Suprapubic skin (tissue), 4 donors: ENCODE results near the gene SOS1. TPM values are rescaled to one million over a fixed set of nuclear protein-coding genes. Genes with fewer than 3 reads are reported as not detected.

Experiments
- DNase-seq, 2 donors: peaks; one replicate each; pipeline ENCODE4 v3.0.0-alpha.2; 2019; ENCODE audit warnings: low spot score in 2 of 2
- H3K27ac ChIP-seq: fragments of 200-600 bp; sonication (generic); one replicate; pipeline ENCODE4 v1.5.1; 2019
- H3K27me3 ChIP-seq: fragments of 200-600 bp; sonication (generic); one replicate; pipeline ENCODE4 v1.5.1; 2019
- H3K36me3 ChIP-seq: fragments of 200-600 bp; sonication (generic); one replicate; pipeline ENCODE4 v1.5.1; 2019
- H3K4me1 ChIP-seq: fragments of 200-600 bp; sonication (generic); one replicate; pipeline ENCODE4 v1.5.1; 2019
- H3K4me3 ChIP-seq: fragments of 200-600 bp; sonication (generic); one replicate; pipeline ENCODE4 v1.5.1; 2019; ENCODE audit warnings: mild to moderate bottlenecking
- H3K9me3 ChIP-seq: fragments of 200-600 bp; sonication (generic); one replicate; pipeline ENCODE4 v1.5.1; 2019
- EP300 ChIP-seq: sonication (generic); formaldehyde crosslinking; IDR thresholded peaks from one replicate; pipeline ENCODE4 v1.6.1; 2017; ENCODE audit warnings: antibody characterized with exemption
- POLR2A ChIP-seq, 2 donors: fragments of 450-650 bp; IDR thresholded peaks; one replicate each; pipeline ENCODE4 v1.6.1; 2017; ENCODE audit warnings: antibody characterized with exemption in 2 of 2, mild to moderate bottlenecking in 2 of 2, moderate library complexity in 2 of 2
- POLR2AphosphoS5 ChIP-seq, 3 donors: sonication (generic); formaldehyde crosslinking; IDR thresholded peaks; one replicate each; pipeline ENCODE4 v1.6.1; 2017; ENCODE audit warnings: antibody characterized with exemption in 3 of 3
- WGBS: methylation state at CpG from one replicate; pipeline ENCODE4 v1.1.5; 2018; 5-methylcytosine and 5-hydroxymethylcytosine counted together
- total RNA-seq, 4 donors: library from RNA; depleted of rRNA; stranded (reverse); fragments of >200 nt; gene quantifications; one replicate each; pipeline ENCODE4 v1.1.0, GENCODE V29; 2016
- TF ChIP-seq, protein P1 (sequence below), 2 donors: fragments of 200-600 bp in 1 of 2; fragments of 450-650 bp in 1 of 2; sonication (generic) in 1 of 2; IDR thresholded peaks; one replicate each; pipeline ENCODE4 v1.5.1; 2016 to 2019; ENCODE audit warnings: antibody characterized with exemption in 2 of 2, mild to moderate bottlenecking in 1 of 2, moderate library complexity in 1 of 2

The SOS1 gene
- total RNA-seq, 4 donors from 2014 or later: 18.3 to 38.3 (median 27.7) TPM

- 78% methylated on average over 3 of the region's 3 CpGs for WGBS
- peaks cover 16% of the 10 kb centered on the region for H3K36me3 ChIP-seq
- H3K4me1 ChIP-seq: peaks cover 10% of the 10 kb centered on the region
- no peak overlapping the region for H3K4me3 ChIP-seq
- no peak overlapping the region for H3K27ac ChIP-seq
- TF ChIP-seq POLR2A (IDR thresholded peaks at IDR 0.05) (no peak), POLR2AphosphoS5 (IDR thresholded peaks at IDR 0.05) (no peak), EP300 (no peak)
- TF ChIP-seq, protein P1, sequence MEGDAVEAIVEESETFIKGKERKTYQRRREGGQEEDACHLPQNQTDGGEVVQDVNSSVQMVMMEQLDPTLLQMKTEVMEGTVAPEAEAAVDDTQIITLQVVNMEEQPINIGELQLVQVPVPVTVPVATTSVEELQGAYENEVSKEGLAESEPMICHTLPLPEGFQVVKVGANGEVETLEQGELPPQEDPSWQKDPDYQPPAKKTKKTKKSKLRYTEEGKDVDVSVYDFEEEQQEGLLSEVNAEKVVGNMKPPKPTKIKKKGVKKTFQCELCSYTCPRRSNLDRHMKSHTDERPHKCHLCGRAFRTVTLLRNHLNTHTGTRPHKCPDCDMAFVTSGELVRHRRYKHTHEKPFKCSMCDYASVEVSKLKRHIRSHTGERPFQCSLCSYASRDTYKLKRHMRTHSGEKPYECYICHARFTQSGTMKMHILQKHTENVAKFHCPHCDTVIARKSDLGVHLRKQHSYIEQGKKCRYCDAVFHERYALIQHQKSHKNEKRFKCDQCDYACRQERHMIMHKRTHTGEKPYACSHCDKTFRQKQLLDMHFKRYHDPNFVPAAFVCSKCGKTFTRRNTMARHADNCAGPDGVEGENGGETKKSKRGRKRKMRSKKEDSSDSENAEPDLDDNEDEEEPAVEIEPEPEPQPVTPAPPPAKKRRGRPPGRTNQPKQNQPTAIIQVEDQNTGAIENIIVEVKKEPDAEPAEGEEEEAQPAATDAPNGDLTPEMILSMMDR (IDR thresholded peaks at IDR 0.05): no peak
- H3K27me3 ChIP-seq: no peaks in the 10 kb centered on the region
- no peaks in the 10 kb centered on the region for H3K9me3 ChIP-seq
- no peak for DNase-seq
Measured at GRCh38 chr2:39069136-39069515, 51.7 kb downstream of the SOS1 start.

DNA sequence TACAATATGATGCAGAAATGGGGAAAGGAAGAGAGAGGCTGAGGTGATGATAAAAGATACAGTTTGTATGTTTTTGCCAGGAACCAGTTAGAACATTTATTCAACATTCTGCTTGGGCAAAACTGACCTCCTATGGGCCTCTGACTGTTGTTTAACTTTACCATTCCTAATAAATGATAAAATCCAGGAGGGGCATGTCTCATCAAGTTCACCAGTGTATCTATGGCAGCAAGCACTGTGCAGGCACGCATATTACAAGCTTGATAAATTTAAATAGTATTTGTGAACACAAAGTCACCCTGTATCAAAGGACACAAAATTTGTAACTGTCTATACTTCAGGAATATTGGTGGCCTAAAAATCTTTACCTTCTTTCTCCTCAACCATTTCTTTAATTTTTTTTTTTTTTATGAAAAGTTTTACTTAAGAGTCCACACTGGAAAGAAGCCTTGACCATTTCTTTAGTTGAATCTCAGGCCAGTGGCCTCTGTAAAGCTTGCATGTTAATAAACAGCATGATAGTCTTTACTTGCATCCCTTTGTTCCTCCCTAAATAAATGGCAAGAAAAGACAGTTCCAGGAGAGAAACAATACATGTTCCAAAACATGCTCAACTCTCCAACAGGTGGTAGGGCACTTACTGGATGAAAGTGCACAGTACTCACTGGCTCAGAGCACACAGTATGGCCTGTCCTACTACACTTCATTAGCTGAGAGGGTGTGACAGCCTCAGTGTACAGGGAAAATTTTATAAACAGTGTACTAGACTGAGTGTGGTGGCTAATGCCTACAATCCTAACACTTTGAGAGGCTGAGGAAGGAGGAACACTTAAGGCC is 52.3 kb downstream of the SOS1 start:
- H3K36me3 ChIP-seq: peaks cover 16% of the 10 kb centered on the region
- H3K27ac ChIP-seq: no peak overlapping the region
- H3K4me3 ChIP-seq: no peak overlapping the region
- H3K9me3 ChIP-seq: no peaks in the 10 kb centered on the region
- H3K4me1 ChIP-seq: peaks cover 10% of the 10 kb centered on the region
- TF ChIP-seq EP300 (no peak), POLR2AphosphoS5 (IDR thresholded peaks at IDR 0.05) (no peak), POLR2A (IDR thresholded peaks at IDR 0.05) (no peak)
- TF ChIP-seq, protein P1 (IDR thresholded peaks at IDR 0.05): no peak
- no peak for DNase-seq
- no peaks in the 10 kb centered on the region for H3K27me3 ChIP-seq
- WGBS: 52% methylated on average over 1 of the region's 1 CpG

GRCh38 chr2:39065616-39066015 is 55.2 kb downstream of the SOS1 start:
- no peak for TF ChIP-seq POLR2A (IDR thresholded peaks at IDR 0.05)
- no peak for TF ChIP-seq POLR2AphosphoS5 (IDR thresholded peaks at IDR 0.05)
- TF ChIP-seq, protein P1 (IDR thresholded peaks at IDR 0.05): no peak
- no peak for TF ChIP-seq EP300
- H3K36me3 ChIP-seq: peaks cover 16% of the 10 kb centered on the region
- H3K9me3 ChIP-seq: no peaks in the 10 kb centered on the region
- no peak overlapping the region for H3K4me3 ChIP-seq
- H3K27me3 ChIP-seq: no peaks in the 10 kb centered on the region
- DNase-seq: no peak
- H3K4me1 ChIP-seq: peaks cover 10% of the 10 kb centered on the region
- no peak overlapping the region for H3K27ac ChIP-seq

DNA sequence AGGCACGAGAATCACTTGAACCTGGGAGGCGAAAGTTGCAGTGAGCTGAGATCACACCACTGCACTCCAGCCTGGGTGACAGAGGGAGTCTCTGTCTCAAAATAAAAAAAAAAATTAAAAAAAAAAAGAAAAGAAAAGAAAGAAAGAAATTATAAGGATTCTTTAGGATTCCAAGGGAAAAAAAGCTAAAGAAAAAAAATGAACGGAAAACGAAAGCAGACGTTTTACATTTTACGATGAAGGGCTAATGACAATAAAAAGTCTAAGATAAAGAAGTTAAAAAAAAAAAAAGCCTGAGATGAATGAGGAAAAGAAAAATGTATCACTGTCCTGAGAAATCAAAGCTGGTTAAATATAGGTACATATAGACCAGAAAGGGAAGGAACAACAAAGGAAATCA is 58.5 kb downstream of the SOS1 start:
- 93% methylated on average over 6 of the region's 6 CpGs for WGBS
- TF ChIP-seq EP300 (no peak), POLR2AphosphoS5 (IDR thresholded peaks at IDR 0.05) (no peak), POLR2A (IDR thresholded peaks at IDR 0.05) (no peak)
- TF ChIP-seq, protein P1 (IDR thresholded peaks at IDR 0.05): no peak

DNA sequence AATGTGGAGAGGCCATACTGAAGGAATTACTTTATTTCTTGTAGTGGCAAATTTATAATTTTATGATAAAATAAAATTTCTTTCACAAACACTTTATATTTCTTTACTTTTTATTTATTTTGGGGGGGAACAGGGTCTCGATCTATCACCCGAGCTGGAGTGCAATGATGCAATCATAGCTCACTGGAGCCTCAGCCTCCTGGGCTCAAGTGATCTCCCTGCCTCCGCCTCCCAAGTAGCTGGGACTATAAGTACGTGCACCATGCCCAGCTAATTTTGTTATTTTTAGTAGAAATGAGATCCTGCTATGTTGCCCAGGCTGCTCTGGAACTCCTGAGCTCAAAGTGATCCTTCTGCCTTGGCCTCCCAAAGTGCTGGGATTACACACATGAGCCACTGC is 59.6 kb downstream of the SOS1 start:
- DNase-seq: no peak
- no peaks in the 10 kb centered on the region for H3K9me3 ChIP-seq
- 82% methylated on average over 4 of the region's 4 CpGs for WGBS

More for the DNA sequence above, 58.5 kb downstream of the SOS1 start:
- H3K4me3 ChIP-seq: no peak overlapping the region
- H3K9me3 ChIP-seq: no peaks in the 10 kb centered on the region
- H3K27ac ChIP-seq: no peak overlapping the region
- H3K27me3 ChIP-seq: no peaks in the 10 kb centered on the region
- no peak for DNase-seq
- peaks cover 16% of the 10 kb centered on the region for H3K36me3 ChIP-seq
- H3K4me1 ChIP-seq: no peaks in the 10 kb centered on the region

More for the DNA sequence above, 59.6 kb downstream of the SOS1 start:
- no peaks in the 10 kb centered on the region for H3K4me1 ChIP-seq
- H3K36me3 ChIP-seq: peaks cover 7% of the 10 kb centered on the region
- H3K4me3 ChIP-seq: no peak overlapping the region
- TF ChIP-seq EP300 (no peak), POLR2A (IDR thresholded peaks at IDR 0.05) (no peak), POLR2AphosphoS5 (IDR thresholded peaks at IDR 0.05) (no peak)
- TF ChIP-seq, protein P1 (IDR thresholded peaks at IDR 0.05): no peak
- H3K27me3 ChIP-seq: no peaks in the 10 kb centered on the region
- no peak overlapping the region for H3K27ac ChIP-seq
